ENCODE data around the gene KNDC1.

DNA sequence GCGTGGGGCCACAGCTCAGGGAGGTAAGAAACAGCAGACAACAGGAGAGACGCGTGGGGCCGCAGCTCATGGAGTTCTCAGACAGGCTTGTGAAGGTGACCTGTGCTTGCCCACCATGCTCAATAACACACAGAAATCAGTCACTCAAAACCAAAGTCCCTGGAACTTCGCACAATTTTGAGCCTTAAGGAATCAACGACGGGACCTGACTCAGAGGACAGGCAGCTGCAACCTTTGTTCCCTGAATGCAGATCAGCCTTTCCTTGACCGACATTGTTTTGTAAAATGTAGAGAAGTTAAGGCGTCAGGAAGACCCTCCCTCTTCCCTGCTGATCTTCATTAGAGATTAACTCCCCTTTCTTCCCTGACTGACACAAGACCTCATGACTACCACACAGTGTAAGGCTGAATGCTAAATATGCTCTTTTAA is 8.5 kb upstream of the KNDC1 start:
- TF ChIP-seq POLR2A (IDR thresholded peaks at IDR 0.05): no peak
- TF ChIP-seq, protein P1, sequence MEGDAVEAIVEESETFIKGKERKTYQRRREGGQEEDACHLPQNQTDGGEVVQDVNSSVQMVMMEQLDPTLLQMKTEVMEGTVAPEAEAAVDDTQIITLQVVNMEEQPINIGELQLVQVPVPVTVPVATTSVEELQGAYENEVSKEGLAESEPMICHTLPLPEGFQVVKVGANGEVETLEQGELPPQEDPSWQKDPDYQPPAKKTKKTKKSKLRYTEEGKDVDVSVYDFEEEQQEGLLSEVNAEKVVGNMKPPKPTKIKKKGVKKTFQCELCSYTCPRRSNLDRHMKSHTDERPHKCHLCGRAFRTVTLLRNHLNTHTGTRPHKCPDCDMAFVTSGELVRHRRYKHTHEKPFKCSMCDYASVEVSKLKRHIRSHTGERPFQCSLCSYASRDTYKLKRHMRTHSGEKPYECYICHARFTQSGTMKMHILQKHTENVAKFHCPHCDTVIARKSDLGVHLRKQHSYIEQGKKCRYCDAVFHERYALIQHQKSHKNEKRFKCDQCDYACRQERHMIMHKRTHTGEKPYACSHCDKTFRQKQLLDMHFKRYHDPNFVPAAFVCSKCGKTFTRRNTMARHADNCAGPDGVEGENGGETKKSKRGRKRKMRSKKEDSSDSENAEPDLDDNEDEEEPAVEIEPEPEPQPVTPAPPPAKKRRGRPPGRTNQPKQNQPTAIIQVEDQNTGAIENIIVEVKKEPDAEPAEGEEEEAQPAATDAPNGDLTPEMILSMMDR (IDR thresholded peaks at IDR 0.05): no peak

Data from Peyer's patch (tissue), 4 donors.